Ammon's horn (tissue), 1 donor: ENCODE measurements around the gene MAST1.
A peak's percentile ranks its signal among the peaks of the same experiment; 100 is the strongest.
"Not testable (repeated sequence)": the region's sequence is repeated elsewhere in the genome, so short reads cannot be mapped to it uniquely, and the experiment has no call there.

ENCODE experiments used
- DNase-seq: peaks from one replicate; pipeline ENCODE4 v3.0.0-alpha.2; 2016; ENCODE audit warnings: low spot score

Gene MAST1

DNA sequence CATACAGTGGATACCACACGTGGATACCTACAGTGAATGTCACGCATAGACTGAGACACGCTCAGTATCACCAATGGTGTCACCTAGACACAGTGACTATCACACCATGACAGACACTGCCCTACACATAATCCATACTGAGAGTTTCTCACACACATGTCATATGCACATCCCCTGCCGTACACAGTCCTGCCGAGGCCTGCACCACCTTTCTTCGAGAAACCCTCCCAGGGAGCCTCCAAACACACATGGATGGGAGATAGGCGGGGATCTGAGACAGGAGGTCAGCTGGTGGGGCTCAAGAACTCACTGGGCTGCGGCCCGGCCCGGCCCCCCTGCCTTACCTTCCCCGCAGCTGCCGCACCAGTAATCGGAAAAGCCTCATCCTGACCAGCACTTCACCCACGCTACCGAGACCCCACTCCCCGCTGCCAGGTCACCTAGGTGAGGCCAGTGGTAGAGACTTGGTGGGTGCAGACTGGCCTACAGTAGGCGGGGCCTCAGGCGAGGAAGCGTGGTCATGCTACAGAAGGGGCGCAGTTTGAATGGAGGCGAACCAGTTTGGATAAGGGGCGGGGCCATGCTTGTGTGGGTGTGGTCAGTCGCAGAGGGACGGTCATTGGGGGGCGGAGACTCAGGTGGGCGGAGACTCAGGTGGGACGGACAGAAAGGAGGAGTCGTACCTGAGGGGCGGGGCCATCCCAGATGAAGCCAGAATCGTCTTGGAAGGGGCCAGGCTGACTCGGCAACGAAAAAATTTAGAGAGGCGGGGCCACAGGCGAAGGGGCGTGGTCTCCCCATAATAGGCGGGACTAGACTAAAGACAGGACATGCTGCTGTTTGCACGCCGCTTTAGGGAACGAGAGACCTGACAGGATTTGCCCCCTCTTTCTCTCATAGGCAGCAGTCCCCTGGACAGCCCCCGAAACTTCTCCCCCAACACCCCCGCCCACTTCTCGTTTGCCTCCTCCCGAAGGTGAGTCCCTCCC is 2.1 kb downstream of the MAST1 start:
- DNase-seq, result no peak

DNA sequence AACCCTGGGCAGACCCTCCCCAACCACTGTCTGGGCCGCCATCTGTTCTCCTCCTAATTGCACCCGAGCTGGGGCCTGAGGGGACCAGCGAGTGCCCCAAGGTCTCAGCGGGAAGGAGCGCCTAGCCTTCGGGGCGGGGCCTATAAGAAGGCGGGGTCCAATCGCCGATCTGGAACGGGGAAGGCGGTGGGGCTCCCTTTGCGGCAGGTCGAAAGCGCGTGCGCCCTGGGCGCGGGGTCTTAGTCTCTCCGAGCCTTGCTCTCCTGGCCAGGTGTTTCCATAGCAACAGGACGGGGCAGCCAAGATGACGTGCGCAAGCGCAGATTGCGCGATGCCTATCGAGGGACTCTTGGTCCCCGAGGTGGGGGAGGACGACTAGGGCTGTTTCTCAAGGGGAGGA is 2.8 kb downstream of the MAST1 start:
- DNase-seq, result no peak

DNA sequence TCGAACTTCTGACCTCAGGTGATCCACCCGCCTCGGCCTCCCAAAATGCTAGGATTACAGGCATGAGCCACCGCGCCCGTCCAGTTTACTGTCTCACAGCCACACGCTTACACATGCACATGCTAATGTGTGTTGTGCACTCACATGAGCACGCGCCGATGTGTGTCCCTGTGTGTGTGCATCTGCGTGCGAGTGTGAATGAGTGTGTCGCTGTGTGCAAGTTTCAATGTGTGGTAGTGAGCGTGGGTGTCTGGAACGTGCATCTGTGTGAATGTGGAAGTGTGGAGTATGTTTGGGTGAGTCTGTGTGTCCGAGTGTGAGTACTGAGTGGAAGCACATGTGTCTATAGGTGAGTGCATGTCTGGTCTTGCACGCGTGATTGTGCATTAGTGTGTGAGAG is 4.2 kb downstream of the MAST1 start:
- no peak for DNase-seq

DNA sequence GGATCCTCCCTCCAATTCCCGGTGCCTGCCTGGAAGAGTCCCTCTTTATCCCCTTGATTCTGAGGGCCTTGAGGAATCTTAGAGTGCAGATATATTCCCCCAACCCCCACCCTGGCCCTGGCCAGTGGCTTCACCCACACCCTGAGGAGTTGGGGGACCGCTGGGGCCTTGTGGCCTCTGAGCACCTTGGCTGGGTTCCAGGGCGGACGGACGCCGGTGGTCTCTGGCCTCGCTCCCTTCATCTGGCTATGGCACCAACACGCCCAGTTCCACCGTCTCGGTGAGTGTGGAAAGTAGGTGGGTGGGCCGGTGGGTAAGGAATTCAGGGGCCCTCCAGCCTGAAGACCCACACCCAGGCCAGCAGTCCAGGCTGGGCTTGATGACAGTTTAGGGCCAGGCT is 5.0 kb downstream of the MAST1 start:
- DNase-seq, result no peak

DNA sequence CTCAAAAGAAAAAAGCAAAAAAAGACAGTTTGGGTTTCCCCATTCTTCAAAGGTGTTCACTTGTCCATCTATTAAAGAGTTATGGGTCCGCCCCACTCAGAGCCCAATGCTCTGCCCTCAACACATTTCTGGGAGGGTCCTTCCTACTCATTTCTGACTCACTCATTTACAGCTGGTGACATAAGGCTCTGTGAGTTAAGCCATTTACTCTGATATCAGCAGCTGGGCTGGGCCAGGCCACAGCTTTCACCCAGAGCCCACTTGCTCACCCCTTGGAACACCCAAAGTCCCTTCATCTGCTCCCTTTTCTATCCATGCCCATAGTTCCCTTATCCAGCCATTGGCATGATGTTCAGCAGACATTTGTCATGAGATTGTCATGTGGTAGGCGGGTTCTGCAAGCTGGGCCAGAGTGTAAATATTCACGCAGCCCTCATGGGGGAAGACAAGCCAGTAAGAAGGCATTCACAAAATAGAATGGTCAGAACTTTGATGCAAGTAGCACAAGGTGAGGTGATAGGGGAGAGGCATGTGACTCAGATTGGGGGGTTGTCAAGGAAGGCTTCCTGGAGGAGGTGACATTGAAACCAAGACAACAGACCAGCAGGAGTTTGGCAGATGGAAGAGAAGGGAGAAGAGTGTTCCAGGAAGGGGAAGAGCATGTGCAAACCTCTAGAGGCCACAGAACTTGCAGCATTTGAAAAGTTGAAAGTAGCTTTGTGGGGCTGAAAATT is 5.9 kb downstream of the MAST1 start:
- no peak for DNase-seq

DNA sequence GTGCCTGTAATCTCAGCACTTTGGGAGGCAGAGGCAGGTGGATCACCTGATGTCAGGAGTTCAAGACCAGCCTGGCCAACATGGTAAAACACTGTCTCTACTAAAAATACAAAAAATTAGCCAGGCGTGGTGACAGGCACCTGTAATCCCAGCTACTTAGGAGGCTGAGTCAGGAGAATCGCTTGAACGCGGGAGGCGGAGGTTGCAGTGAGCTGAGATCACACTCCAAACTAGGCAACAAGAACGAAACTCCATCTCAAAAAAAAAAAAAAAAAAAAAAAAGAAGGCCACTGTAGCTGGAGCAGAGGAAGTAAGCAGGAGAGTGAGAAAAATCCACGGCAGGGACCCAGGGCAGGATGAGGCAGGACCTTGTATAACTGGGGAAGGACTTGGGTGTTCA is 8.3 kb downstream of the MAST1 start:
- DNase-seq, result not testable (repeated sequence)

DNA sequence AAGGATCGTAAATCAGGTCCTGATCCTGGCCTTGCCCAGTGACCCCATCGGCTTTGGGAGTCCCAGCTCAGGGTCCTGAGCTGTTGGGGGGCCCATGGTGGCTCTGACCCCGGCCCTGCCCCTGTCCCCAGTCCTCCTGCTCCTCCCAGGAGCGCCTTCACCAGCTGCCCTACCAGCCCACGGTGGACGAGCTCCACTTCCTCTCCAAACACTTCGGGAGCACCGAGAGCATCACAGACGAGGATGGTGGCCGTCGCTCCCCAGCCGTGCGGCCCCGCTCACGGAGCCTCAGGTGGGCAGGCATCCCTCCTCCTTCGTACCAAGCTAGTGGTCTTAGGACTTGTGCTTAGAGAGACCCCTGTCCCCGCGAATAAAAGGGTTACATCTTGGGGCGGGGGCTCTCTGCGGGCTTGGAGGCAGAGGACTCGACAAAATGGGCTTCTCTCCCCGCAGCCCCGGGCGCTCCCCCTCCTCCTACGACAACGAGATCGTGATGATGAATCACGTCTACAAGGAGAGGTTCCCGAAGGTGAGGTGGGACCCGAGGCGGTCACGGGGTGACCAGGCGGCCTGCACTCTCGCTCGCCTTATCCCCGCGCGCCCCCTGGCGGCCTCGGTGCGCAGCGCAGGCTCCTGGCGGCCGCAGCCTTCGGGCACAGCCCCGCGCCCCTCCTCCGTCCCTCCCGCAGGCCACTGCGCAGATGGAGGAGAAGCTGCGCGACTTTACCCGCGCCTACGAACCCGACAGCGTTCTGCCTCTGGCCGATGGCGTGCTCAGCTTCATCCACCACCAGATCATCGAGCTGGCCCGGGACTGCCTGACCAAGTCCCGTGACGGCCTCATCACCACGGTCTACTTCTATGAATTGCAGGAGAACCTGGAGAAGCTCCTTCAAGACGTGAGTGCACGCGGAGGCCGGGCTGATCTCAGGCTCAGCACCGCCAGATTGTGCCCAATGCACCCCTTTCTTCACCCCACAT is 9.1 kb downstream of the MAST1 start:
- peak; percentile 80 for DNase-seq

DNA sequence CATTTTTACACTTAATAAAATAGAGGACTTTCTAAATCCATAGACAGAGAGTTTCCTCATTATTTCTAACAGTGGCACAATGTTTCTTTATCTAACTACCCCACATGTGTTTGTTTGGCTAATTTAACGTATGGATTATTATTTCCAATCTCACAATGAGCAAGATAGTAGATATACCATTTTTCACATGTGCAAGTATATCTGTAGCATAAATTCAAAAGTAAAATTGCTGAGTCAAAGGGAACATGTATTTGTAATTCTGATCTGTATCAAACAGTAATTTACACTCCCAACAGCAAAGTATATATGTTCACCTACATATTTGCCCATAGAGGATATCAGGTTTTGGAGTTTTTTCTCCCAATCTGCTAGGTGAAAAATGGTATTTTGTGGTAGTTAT is 18.3 kb downstream of the MAST1 start:
- no peak for DNase-seq

DNA sequence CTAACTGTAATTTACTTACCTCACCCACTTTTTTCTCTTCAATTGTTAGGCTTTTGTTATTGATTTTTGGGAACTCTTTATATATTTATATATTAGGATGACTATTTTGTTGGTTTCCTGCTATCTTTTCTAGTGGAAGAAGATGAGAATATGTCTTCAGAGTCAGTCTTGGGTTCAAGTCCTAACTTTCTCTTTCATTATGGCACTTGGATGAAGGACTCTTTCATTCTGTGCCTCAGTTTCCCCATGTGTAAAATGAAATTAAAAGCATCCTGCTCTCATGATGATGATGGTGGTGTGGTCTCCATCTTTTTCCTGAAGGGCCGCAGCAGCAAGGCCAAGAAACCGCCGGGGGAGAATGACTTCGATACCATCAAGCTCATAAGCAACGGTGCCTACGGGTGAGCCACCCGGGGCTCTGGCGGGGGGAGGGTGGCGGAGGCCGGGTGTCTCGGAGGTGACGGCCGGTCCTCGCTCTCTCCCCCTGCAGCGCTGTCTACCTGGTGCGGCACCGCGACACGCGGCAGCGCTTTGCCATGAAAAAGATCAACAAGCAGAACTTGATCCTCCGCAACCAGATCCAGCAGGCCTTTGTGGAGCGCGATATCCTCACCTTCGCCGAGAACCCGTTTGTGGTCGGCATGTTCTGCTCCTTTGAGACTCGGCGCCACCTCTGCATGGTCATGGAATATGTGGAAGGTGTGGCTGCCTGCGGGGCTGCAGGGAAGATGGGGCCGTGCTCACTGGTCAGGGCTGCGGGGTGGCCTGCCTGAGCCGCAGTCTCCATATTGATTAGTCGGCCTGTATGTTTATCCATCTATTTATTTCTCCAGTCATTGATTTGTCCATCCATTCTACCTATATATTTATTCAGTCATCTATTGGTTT is 20.0 kb downstream of the MAST1 start:
- DNase-seq, result no peak

DNA sequence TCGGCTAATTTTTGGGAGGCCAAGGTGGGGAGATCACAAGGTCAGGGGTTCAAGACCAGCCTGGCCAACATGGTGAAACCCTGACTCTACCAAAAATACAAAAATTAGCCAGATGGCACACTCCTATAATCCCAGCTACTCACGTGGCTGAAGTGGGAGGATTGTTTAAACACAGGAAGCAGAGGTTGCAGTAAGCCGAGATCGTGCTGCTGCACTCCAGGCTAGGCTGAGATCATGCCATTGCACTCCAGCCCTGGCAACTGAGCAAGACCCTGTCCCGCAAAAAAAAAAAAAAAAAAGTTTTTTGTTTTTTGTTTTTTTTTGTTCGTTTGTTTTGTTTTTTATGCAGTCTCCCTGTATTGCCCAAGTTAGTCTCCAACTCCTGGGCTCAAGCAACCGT is 21.2 kb downstream of the MAST1 start:
- DNase-seq, result no peak

DNA sequence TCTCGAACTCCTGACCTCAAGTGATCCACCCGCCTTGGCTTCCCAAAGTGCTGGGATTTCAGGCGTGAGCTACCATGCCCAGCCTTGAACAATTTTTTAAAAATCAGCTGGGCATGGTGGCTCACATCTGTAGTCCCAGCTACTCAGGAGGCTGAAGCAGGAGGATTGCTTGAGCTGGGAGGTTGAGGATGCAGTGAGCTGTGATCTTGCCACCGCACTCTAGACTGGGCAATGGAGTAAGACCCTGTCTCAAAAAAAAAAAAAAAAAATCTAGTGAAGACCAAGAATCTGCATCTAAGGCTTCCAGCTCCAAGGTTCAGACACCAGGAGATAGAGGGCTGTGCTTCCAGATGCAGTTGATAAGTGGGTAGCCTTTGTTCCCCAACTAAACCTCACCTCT is 25.8 kb downstream of the MAST1 start:
- DNase-seq, result no peak

DNA sequence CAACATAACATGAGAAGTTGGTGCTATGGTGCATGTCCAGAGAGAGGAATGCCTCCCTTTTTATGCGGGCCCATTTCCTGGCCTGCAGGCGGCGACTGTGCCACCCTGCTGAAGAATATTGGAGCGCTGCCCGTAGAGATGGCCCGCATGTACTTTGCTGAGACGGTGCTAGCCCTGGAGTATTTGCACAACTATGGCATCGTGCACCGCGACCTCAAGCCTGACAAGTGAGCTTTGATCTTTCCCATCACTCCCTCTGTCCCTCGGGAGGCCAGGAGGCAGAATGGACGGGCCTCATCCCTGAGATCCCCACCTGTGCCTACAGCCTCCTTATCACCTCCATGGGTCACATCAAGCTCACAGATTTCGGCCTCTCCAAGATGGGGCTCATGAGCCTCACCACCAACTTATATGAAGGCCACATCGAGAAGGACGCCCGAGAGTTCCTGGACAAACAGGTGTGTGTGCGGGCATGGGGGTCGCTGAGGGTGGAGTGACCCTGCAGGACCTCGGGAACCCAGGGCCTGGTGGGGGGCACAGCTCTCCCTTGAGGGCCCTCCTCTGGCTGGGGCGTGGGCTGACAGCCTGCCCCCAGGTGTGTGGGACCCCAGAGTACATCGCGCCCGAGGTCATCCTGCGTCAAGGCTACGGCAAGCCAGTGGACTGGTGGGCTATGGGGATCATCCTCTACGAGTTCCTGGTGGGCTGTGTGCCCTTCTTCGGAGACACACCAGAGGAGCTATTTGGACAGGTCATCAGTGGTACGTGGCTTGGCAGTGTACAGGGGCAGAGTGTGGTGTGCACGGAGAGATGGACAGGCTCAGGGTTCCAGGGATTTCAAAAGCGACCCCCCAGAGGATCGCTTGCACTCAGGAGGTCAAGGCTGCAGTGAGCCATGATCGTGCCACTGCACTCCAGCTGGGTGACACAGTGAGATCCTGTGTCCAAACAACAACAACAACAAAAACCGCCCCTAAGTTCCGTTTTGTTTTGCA is 26.7 kb downstream of the MAST1 start:
- DNase-seq, result no peak

DNA sequence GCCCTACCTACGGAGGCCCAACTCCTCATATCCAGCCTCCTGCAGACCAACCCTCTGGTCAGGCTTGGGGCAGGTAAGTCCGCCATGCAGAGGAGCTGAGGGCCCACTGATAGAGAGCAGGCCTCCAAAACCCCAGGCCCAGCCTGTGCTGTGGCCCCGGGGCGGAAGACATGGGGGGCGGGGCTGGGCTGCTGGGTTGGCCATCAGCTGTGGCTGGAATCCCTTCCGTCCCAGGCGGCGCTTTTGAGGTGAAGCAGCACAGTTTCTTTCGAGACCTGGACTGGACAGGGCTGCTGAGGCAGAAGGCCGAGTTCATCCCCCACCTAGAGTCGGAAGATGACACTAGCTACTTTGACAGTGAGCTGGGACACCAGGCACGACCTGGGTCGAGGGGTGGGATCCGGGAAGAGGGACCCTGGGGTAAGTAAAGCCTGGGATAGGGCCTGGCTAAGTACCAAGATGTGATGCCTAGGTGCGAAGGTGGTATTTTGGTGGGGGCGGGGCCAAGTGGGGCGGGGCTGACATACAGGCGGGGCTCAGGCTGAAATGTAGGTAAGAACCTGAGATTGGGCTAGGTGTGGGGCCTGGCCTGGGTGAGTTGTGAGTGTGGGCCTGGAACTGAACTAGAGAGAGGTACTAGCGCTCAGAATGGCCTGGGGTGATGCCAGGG is 27.6 kb downstream of the MAST1 start:
- no peak for DNase-seq

DNA sequence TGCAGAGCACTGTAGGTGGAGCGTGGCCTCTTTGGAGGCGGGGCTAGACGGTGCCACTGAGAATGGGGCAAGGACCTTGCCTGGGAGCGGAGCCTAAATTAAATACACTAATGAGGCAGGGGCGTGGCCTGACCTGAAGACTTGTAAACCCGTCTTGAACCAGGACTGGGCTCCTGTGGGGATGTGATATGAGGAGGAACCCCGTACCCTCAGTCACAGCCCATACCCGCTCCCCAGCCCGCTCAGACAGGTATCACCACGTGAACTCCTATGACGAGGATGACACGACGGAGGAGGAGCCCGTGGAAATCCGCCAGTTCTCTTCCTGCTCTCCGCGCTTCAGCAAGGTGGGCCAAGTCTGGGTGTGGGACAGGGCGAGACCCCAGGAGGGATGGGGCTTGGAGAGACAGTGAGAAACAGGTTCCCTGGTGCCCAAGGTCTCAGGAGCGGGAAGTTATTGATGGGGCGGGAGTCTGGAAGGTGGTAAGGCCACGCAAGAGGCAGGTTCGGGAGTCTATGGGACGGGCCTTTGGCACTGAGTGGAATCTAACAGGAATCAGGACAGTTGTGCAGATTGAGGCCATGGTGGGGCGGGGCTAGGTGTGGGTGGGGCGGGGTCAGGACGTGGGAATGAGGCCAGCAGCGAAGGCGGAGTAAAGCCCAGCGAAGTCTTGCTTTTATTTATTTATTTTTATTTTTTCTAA is 28.3 kb downstream of the MAST1 start:
- DNase-seq, result no peak

DNA sequence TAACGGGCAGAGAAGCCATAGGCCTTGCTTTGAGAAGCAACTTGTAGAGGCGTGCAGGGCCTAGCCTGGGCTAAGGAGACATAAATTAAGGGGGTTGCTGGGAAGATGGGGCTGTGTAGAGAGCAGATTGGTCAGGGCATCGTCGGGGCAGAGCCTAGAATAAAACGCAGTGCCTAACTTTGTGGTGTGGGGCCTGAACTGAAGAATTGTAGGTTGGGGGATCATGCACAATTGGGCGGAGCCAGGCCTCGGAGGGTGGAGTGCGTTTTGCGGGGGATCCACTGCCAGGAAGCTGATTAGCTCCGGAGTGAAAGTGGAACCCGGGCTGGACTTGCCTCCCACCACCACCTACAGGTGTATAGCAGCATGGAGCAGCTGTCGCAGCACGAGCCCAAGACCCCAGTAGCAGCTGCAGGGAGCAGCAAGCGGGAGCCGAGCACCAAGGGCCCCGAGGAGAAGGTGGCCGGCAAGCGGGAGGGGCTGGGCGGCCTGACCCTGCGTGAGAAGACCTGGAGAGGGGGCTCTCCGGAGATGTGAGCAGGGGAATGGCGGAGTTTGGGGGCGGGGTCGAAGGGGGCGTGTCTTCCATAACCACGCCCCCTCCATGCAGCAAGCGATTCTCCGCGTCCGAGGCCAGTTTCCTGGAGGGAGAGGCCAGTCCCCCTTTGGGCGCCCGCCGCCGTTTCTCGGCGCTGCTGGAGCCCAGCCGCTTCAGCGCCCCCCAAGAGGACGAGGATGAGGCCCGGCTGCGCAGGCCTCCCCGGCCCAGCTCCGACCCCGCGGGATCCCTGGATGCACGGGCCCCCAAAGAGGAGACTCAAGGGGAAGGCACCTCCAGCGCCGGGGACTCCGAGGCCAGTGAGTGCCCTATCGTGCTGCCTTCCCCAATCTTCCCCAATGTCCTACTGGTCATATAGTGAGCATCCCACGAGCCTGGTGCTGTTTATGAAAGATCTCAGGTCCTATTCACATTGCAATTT is 29.1 kb downstream of the MAST1 start:
- peak; percentile 38 for DNase-seq

DNA sequence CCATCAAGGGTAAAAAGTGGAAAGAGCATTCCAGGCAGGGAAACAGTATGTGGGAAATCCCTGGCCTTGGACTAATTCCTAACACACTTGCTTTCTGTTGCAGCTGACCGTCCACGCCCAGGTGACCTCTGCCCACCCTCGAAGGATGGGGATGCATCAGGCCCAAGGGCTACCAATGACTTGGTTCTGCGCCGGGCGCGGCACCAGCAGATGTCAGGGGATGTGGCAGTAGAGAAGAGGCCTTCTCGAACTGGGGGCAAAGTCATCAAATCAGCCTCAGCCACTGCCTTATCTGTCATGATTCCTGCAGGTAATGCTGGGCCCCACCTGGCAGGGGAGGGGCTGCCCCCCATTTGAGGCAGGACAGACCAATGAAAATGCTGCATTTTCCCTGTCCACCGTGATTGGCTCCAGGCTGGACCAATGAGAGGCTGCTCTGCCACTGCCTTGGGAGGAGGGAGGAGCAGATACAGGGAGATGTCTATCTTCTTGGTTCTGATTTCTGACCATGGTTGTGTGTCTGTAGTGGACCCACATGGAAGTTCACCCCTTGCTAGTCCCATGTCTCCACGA is 30.3 kb downstream of the MAST1 start:
- DNase-seq, result no peak

DNA sequence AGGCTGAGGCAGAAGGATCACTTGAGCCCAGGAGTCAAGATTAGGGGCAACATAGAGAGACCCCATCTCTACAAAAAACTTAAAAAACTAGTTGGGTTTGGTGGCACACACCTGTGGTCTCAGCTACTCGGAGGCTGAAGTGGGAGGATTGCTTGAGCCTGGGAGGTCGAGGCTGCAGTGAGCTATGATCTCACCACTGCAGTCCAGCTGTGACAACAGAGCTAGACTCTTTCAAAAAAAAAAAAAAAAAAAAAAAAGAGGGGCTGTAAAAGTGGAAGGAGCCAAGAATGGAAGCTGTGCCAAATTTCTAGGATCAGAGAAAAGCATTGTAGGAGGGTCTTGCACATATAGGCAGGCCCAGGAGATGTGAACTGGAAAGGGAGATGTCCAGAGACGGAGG is 33.4 kb downstream of the MAST1 start:
- no peak for DNase-seq
